Astrocyte of the spinal cord (primary cell): ENCODE data around the gene ANKRD24.
"Not testable (repeated sequence)": the region's sequence is repeated elsewhere in the genome, so short reads cannot be mapped to it uniquely, and the experiment has no call there.

ENCODE experiments used
- DNase-seq: peaks from one replicate; pipeline ENCODE4 v3.0.0; 2011; ENCODE audit warnings: low read depth, low spot score
- H3K4me3 ChIP-seq: 2 replicates; pipeline ENCODE4 v1.5.1; 2011; ENCODE audit warnings: low read depth, mild to moderate bottlenecking, low read length, moderate library complexity
- in situ Hi-C: cut with HindIII; loops from 2 replicates; pipeline ENCODE4 v1.10.0; 2017; ENCODE audit warnings: low sequenced_read_pairs
- TF ChIP-seq, protein P1 (sequence below): IDR thresholded peaks from 2 replicates; pipeline ENCODE4 v1.5.1; 2012; ENCODE audit warnings: low read depth, mild to moderate bottlenecking, low read length, inconsistent platforms

ANKRD24 gene

DNA sequence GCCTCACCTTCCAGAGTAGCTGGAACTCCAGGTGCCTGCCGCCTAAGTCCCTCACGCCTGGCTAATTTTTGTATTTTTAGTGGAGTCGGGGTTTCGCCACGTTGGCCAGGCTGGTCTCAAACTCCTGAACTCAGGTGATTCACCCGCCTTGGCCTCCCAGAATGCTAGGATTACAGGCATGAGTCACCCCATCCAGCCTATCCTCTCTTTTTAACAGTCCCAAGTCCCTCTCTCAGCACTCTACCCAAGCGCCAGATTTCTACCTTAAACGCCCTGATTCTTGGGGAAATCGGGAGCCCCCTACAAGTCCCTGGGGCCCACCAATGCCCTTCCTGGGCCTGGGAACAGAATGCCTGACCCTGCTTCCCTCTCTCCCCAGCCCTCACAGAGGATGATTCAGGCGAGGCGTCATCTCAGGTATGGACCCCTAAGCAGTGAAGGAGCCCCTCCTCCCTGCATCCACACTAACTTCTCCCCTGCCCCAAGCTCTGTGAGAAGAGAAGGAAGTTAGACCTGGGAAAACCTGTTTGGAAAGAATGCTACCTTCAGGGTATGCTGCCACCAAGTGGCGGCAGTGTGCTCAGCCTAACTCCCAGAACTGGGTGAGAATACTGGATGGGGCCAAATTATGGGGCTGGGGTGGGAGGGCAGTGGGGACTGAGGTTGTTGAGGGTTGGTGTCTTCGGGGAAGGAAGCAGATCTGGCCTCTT lies 26.1 kb downstream of the ANKRD24 start:
- DNase-seq = peak; percentile 27

DNA sequence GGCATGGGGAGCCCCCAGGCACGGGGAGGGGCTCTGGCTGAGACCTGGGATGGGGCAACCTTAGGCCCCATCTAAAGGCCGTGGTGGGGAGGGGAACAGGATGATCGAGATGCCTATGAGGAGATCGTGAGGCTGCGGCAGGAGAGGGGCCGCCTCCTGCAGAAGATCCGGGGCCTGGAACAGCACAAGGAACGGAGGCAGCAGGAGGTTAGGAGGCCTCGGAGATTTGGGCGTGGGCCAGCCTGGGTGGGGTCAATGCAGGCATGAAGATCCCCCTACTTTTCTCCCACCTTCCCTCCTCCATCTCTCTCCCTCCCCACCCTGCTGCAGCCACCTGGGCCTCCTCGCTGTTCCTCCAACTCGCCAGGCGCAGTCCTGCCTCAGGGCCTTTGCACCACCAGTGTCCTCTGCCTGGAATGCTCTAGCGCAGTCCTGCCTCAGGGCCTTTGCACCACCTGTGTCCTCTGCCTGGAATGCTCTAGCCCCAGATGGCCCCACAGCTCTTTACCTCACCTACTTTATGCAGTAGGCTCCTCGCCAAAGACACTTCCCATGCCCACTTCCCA lies 27.8 kb downstream of the ANKRD24 start:
- DNase-seq = no peak
- H3K4me3 ChIP-seq = no peak overlapping the region
- in situ Hi-C loops = no loop called here
- TF ChIP-seq, protein P1, sequence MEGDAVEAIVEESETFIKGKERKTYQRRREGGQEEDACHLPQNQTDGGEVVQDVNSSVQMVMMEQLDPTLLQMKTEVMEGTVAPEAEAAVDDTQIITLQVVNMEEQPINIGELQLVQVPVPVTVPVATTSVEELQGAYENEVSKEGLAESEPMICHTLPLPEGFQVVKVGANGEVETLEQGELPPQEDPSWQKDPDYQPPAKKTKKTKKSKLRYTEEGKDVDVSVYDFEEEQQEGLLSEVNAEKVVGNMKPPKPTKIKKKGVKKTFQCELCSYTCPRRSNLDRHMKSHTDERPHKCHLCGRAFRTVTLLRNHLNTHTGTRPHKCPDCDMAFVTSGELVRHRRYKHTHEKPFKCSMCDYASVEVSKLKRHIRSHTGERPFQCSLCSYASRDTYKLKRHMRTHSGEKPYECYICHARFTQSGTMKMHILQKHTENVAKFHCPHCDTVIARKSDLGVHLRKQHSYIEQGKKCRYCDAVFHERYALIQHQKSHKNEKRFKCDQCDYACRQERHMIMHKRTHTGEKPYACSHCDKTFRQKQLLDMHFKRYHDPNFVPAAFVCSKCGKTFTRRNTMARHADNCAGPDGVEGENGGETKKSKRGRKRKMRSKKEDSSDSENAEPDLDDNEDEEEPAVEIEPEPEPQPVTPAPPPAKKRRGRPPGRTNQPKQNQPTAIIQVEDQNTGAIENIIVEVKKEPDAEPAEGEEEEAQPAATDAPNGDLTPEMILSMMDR = no peak

More for the DNA sequence above, 26.1 kb downstream of the ANKRD24 start:
- no peak overlapping the region for H3K4me3 ChIP-seq
- in situ Hi-C loops = no loop called here
- TF ChIP-seq, protein P1 = peak; percentile 74

DNA sequence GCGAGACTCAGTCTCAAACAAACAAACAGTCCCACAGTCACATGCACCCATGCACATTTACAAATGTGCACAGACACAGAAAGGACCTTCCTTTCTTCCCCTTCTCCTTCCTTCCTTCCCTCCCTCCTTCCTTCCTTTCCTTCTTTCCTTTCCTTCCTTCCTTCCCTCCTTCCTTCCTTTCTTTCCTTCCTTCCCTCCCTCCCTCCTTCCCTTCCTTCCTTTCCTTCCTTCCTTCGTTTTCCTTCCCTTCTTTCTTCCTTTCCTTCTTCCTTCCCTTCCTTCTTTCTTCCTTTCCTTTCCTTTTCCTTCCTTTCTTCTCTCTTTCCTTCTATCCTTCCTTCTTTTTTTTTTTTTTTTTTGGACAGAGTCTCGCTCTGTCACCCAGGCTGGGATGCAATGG lies 30.6 kb downstream of the ANKRD24 start:
- no peak for DNase-seq
- TF ChIP-seq, protein P1 = no peak
- H3K4me3 ChIP-seq = no peak overlapping the region
- in situ Hi-C loops = no loop called here

DNA sequence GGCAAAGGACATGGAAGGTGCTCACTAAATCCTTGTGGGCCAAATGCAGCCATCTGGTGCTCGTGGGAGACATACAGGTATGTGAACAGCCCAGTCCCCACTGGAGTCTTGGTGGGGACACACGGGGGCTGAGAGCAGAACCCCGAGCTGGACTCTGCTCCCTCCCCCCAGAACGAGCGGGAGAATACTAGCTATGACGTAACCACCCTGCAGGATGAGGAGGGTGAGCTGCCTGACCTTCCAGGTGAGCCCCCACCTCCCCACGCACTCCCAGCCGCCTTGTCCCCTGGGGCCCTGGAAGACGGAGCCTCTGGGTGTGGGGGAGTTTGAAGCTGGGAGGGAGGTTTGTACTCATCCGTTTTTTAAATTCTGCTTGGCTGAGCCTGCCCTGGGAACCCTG lies 33.3 kb downstream of the ANKRD24 start:
- H3K4me3 ChIP-seq = no peak overlapping the region
- TF ChIP-seq, protein P1 = no peak
- in situ Hi-C loops = no loop called here
- no peak for DNase-seq

DNA sequence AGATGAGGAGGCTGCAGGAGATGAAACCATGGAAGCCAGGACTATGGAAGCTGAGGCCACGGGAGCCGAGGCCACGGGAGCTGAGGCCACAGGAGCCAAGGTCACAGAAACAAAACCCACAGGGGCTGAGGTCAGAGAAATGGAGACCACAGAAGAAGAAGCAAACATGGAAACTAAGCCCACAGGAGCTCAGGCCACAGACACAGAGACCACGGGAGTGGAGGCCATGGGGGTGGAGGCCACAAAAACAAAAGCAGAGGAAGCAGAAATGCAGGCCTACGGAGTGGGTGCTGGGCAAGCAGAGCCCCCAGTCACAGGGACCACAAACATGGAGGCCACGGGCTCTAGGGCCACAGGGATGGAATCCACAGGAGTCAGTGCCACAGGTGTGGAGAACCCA lies 34.4 kb downstream of the ANKRD24 start:
- no peak for DNase-seq
- in situ Hi-C loops = no loop called here
- TF ChIP-seq, protein P1 = no peak
- H3K4me3 ChIP-seq = no peak overlapping the region

DNA sequence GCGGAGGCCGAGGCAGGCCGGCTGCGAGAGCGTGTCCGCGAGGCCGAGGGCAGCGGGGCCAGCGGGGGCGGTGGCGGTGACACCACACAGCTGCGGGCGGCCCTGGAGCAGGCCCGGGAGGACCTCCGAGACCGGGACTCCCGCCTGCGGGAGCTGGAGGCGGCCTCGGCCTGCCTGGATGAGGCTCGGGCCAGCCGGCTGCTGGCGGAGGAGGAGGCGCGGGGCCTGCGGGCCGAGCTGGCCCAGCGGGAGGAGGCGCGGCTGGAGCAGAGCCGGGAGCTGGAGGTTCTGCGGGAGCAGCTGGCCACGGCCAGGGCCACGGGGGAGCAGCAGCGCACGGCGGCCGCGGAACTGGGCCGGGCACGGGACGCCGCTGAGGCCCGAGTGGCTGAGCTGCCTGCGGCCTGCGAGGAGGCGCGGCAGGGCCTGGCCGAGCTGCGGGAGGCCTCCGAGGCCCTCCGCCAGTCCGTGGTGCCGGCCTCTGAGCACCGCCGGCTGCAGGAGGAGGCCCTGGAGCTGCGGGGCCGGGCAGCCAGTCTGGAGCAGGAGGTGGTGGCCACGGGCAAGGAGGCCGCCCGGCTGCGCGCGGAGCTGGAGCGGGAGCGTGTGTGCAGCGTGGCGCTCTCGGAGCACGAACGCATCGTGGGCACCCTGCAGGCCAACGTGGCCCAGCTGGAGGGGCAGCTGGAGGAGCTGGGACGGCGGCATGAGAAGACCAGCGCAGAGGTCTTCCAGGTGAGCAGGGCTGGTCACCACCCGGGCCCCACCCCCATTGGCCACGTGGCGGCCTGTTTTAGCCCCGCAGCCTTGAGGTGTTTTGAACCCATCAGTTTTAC lies 35.2 kb downstream of the ANKRD24 start:
- TF ChIP-seq, protein P1 = no peak
- in situ Hi-C loops = no loop called here
- DNase-seq = no peak
- no peak overlapping the region for H3K4me3 ChIP-seq

DNA sequence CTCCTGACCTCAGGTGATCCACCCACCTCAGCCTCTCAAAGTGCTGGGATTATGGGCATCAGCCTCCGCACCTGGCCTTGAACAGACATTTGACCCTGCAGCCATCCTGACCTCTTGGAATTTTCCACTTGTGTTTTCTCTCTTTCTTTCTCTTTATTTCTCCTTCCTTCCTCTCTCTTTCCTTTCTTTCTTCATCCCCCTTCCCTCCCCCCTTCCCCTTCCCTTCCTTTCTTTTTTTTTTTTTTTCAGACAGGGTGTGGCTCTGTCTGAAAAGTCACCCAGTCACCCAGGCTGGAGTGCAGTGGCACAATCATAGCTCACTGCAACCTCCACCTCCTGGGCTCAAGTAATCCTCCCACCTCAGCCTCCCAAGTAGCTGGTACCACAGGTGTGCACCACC lies 36.0 kb downstream of the ANKRD24 start:
- H3K4me3 ChIP-seq, DNase-seq, in situ Hi-C loops: not testable (repeated sequence)
